Duodenal mucosa (tissue), 2 donors: ENCODE data around the gene PTPRN2.

ENCODE experiments used
- H3K27ac ChIP-seq: one replicate; pipeline ENCODE4 v1.7.0; 2013; ENCODE audit warnings: low read depth, low read length
- H3K27me3 ChIP-seq, 2 donors: one replicate each; pipeline ENCODE4 v1.7.0; 2013; ENCODE audit warnings: low read length in 2 of 2, control low read depth in 1 of 2; ENCODE audit not compliant: insufficient read depth in 2 of 2, control insufficient read depth in 1 of 2
- H3K36me3 ChIP-seq, 2 donors: one replicate each; pipeline ENCODE4 v1.7.0; 2013; ENCODE audit warnings: low read length in 2 of 2, control low read depth in 1 of 2; ENCODE audit not compliant: insufficient read depth in 2 of 2, control insufficient read depth in 1 of 2
- H3K4me1 ChIP-seq, 2 donors: one replicate each; pipeline ENCODE4 v1.7.0; 2013; ENCODE audit warnings: low read length in 2 of 2, control low read depth in 1 of 2; ENCODE audit not compliant: insufficient read depth in 2 of 2, control insufficient read depth in 1 of 2
- H3K4me3 ChIP-seq, 2 donors: one replicate each; pipeline ENCODE4 v1.7.0; 2013; ENCODE audit warnings: low read length in 2 of 2, low read depth in 1 of 2
- H3K9ac ChIP-seq, 2 donors: one replicate each; pipeline ENCODE4 v1.7.0; 2013; ENCODE audit warnings: low read length in 2 of 2, low read depth in 1 of 2
- H3K9me3 ChIP-seq, 2 donors: one replicate each; pipeline ENCODE4 v1.7.0; 2013; ENCODE audit warnings: low read length in 2 of 2, control low read depth in 1 of 2; ENCODE audit not compliant: control insufficient read depth in 1 of 2

Gene PTPRN2

DNA sequence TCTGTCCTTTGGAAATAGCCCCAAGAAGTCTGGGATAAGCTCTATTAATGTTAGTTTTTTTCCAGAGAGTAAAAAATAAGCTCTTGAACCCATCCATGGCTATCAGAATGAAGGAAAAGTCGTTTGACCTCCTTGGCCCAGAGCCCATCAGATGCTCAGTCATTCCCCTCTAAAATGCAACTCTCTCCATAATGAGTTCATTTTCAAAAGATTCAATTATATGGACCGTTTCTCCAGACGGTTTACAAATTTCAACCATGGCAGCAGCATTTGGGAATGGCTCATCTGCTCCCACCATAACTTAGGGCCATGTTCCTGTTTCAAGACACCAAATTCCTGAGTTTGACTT lies 220.0 kb downstream of the PTPRN2 start:
- Histone ChIP-seq H3K27ac (no peak overlapping the region), H3K9me3 (no peaks in the 10 kb centered on the region), H3K27me3 (no peaks in the 10 kb centered on the region), H3K9ac (no peak overlapping the region), H3K36me3 (no peaks in the 10 kb centered on the region), H3K4me3 (no peak overlapping the region), H3K4me1 (no peaks in the 10 kb centered on the region)

- Histone ChIP-seq H3K36me3 (no peaks in the 10 kb centered on the region), H3K27me3 (no peaks in the 10 kb centered on the region), H3K9me3 (no peaks in the 10 kb centered on the region), H3K4me3 (no peak overlapping the region), H3K9ac (no peak overlapping the region), H3K4me1 (no peaks in the 10 kb centered on the region), H3K27ac (no peak overlapping the region)
Measured at GRCh38 chr7:158366916-158367633, 220.5 kb downstream of the PTPRN2 start.

- Histone ChIP-seq H3K27ac (no peak overlapping the region), H3K4me3 (no peak overlapping the region), H3K36me3 (no peaks in the 10 kb centered on the region), H3K4me1 (no peaks in the 10 kb centered on the region), H3K27me3 (no peaks in the 10 kb centered on the region), H3K9ac (no peak overlapping the region), H3K9me3 (no peaks in the 10 kb centered on the region)
Measured at GRCh38 chr7:158366346-158366745, 221.3 kb downstream of the PTPRN2 start.

GRCh38 chr7:158365267-158365666 lies 222.4 kb downstream of the PTPRN2 start:
- no peaks in the 10 kb centered on the region for H3K27me3 ChIP-seq
- H3K36me3 ChIP-seq: no peaks in the 10 kb centered on the region
- H3K9me3 ChIP-seq: no peaks in the 10 kb centered on the region
- no peak overlapping the region for H3K27ac ChIP-seq
- H3K4me1 ChIP-seq: no peaks in the 10 kb centered on the region
- no peak overlapping the region for H3K4me3 ChIP-seq
- H3K9ac ChIP-seq: no peak overlapping the region

- Histone ChIP-seq H3K4me1 (no peaks in the 10 kb centered on the region), H3K27ac (no peak overlapping the region), H3K36me3 (no peaks in the 10 kb centered on the region), H3K27me3 (no peaks in the 10 kb centered on the region), H3K4me3 (no peak overlapping the region), H3K9me3 (no peaks in the 10 kb centered on the region), H3K9ac (no peak overlapping the region)
Measured at GRCh38 chr7:158364451-158364850, 223.2 kb downstream of the PTPRN2 start.

DNA sequence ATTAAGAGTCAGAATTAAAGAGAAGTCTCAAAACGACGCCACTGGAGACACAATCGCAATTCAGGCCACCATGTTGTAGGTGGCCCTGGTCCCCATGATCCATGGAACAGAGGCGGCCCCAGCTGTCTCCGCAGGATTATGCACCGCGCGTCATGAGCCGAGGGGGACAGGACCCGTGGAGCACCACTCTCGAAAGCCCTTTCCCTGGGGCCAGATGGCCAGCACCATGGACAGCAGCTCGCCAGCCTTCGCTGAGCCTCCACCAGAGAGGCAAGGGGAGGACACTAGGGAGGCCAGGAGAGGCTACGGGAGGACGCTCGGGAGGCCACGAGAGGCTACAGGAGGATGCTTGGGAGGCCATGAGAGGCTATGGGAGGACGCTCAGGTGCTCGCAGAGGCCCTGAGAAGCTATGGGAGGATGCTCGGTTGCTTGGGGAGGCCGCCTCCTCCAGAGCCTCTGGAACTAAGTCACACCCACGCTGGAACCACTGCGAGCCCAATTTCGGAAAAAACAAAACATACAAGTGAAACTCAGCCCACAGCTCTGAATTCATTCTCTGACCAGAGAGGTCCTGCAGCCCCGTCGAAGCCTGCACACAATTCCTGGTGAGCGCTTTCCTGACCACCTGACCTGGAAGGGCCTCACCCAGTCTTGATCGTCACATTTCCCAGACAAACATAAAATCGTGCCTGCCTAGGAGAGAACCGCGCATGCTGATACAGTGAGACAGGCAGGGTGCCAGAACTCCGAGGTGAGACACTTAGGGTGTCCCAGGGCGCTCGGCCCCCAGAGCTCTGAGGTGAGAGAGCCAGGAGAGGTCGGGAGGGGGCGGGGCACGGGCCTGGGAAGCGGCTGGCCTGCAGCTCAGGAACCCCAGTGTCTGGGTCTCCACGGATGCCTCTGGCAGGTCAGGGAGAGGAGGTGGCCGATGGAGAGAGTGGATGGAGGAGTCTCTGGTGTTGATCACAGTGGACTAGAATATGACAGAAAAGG lies 224.4 kb downstream of the PTPRN2 start:
- no peak overlapping the region for H3K9ac ChIP-seq
- no peak overlapping the region for H3K4me3 ChIP-seq
- no peaks in the 10 kb centered on the region for H3K36me3 ChIP-seq
- no peaks in the 10 kb centered on the region for H3K27me3 ChIP-seq
- H3K4me1 ChIP-seq: no peaks in the 10 kb centered on the region
- no peaks in the 10 kb centered on the region for H3K9me3 ChIP-seq
- no peak overlapping the region for H3K27ac ChIP-seq

DNA sequence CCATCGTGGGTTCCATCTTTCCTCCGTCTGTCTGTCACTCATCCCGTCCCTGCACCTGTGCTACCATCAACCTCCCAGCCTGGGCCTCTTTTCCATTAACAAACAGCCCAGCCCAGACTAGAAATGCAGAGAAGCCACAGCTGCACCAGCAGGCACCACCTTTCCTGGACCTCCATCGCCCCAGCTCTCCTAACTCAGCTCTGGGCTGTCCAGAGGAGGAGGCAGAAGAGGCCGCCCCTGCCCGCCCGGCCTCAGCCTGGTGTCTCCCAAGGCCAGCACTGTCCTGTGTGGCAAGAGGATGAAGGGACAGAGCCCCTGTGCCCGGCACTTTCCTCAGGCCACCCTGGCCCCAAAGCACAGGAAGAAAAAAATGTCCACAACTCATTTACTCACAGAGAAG lies 225.6 kb downstream of the PTPRN2 start:
- Histone ChIP-seq H3K36me3 (no peaks in the 10 kb centered on the region), H3K27ac (no peak overlapping the region), H3K9me3 (no peaks in the 10 kb centered on the region), H3K4me3 (no peak overlapping the region), H3K27me3 (no peaks in the 10 kb centered on the region), H3K9ac (no peak overlapping the region), H3K4me1 (no peaks in the 10 kb centered on the region)

GRCh38 chr7:158361326-158361946 lies 226.2 kb downstream of the PTPRN2 start:
- no peak overlapping the region for H3K4me3 ChIP-seq
- no peaks in the 10 kb centered on the region for H3K9me3 ChIP-seq
- no peaks in the 10 kb centered on the region for H3K36me3 ChIP-seq
- no peak overlapping the region for H3K9ac ChIP-seq
- H3K4me1 ChIP-seq: no peaks in the 10 kb centered on the region
- H3K27ac ChIP-seq: no peak overlapping the region
- H3K27me3 ChIP-seq: no peaks in the 10 kb centered on the region

GRCh38 chr7:158358926-158359645 lies 228.5 kb downstream of the PTPRN2 start:
- Histone ChIP-seq H3K27me3 (no peaks in the 10 kb centered on the region), H3K9me3 (peaks cover 0 to 10% of the 10 kb centered on the region in 2 donors), H3K36me3 (no peaks in the 10 kb centered on the region), H3K9ac (no peak overlapping the region), H3K4me3 (no peak overlapping the region), H3K27ac (no peak overlapping the region), H3K4me1 (no peaks in the 10 kb centered on the region)
